ENCODE measurements around the gene HSP90AA1. TPM values are rescaled to one million over a fixed set of nuclear protein-coding genes. Genes with fewer than 3 reads are reported as not detected.

Gene HSP90AA1
- total RNA-seq, 4 donors from 2014 or later, result 224 to 950 (median 420) TPM

GRCh38 chr14:102092806-102093205, 6.0 kb upstream of the HSP90AA1 start:
- no peak for DNase-seq
- Histone ChIP-seq H3K27me3 (no peaks in the 10 kb centered on the region), H3K4me3 (no peak overlapping the region), H3K4me1 (peaks cover 5 to 35% (median 12%) of the 10 kb centered on the region in 3 donors), H3K9me3 (no peaks in the 10 kb centered on the region), H3K27ac (no peak overlapping the region), H3K36me3 (no peaks in the 10 kb centered on the region)
- intact Hi-C loops (cut with DNase I), result loop anchor here (5.0 kb wide), 1 partner anchor 41 kb away; no protein-coding TSS in a partner anchor
- WGBS, 2 donors, result 91 to 98% methylated on average over 10 of the region's 10 CpGs
- no peak for TF ChIP-seq POLR2A (IDR thresholded peaks at IDR 0.05)
- TF ChIP-seq CTCF (IDR thresholded peaks at IDR 0.05), result no peak

DNA sequence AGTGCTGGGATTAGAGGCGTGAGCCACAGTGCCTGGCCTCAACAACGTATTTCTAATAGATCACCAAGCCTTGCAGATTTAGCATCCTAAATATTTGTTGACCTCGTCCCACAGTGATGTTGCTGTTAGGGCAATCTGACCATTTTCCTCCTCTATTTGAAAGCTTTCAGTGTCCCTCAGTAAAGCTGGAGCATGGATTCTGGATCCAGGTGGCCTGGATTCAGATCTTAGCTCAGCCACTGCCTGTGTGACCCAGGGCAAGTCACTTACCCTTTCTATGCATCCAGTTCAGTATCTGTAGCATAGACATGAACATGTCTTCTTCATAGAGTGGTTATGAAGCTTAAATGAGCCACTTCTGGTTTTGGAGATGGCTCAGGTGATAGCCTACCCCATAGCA, 3.9 kb upstream of the HSP90AA1 start:
- intact Hi-C loops (cut with DNase I), result loop anchor here (5.0 kb wide), 1 partner anchor 38 kb away; no protein-coding TSS in a partner anchor
- peaks cover 0 to 3% (median 0%) of the 10 kb centered on the region in 3 donors for H3K36me3 ChIP-seq
- no peaks in the 10 kb centered on the region for H3K9me3 ChIP-seq
- H3K4me1 ChIP-seq, result peaks cover 5 to 23% (median 7%) of the 10 kb centered on the region in 3 donors
- no peak for TF ChIP-seq POLR2A (IDR thresholded peaks at IDR 0.05)
- TF ChIP-seq CTCF (IDR thresholded peaks at IDR 0.05), result no peak
- 89 to 94% methylated on average over 3 of the region's 3 CpGs for WGBS, 2 donors
- DNase-seq, result no peak
- H3K27me3 ChIP-seq, result no peaks in the 10 kb centered on the region
- H3K27ac ChIP-seq, result no peak overlapping the region
- H3K4me3 ChIP-seq, result no peak overlapping the region

DNA sequence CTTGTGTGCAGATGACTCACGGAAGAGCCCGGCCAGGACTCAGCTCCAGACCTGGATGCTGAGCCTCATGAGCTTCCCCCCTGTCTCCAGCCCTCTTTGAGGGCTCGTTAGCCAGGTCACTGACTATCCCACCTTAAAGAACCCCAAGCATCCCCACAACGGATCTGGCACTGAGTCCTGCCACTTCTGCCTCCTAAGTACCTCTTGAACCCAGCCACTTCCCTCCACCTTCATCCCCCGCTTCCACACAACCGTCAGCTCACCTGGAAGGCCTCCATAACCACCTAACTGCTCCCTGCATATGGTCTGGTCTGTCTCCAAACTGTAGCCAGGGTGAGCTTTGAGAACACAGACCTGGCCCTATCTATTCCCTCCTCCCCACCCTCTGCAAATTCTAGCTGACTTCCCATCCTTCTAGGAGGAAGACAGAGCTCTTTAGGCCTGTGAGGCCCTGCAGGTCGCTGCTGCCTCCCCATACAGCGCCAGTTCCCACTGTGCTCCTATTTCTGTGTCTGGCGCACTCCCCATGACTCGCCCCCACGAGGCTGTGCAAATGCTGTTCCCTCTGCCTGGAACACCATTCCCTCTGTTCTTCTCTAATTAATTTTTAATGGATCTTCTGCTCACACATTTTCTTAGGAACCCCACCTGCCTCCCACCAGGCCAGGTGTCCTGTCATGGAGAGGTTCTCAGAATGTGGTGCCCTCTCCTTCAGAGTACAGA, 2.9 kb upstream of the HSP90AA1 start:
- intact Hi-C loops (cut with DNase I), result loop anchor here (5.0 kb wide), 1 partner anchor 37 kb away; no protein-coding TSS in a partner anchor
- Histone ChIP-seq H3K4me1 (peaks cover 10 to 32% (median 15%) of the 10 kb centered on the region in 3 donors), H3K27me3 (no peaks in the 10 kb centered on the region), H3K36me3 (peaks cover 0 to 12% (median 3%) of the 10 kb centered on the region in 3 donors), H3K4me3 (no peak overlapping the region), H3K27ac (no peak overlapping the region), H3K9me3 (no peaks in the 10 kb centered on the region)
- DNase-seq, result no peak
- WGBS, 2 donors, result 86 to 93% methylated on average over 11 of the region's 11 CpGs
- TF ChIP-seq POLR2A (IDR thresholded peaks at IDR 0.05), result no peak
- no peak for TF ChIP-seq CTCF (IDR thresholded peaks at IDR 0.05)

- TF ChIP-seq CTCF (IDR thresholded peaks at IDR 0.05) (no peak), POLR2A (IDR thresholded peaks at IDR 0.05) (no peak)
- no peak for DNase-seq
- 14 to 25% methylated on average over 10 to 20 of the region's 39 CpGs for WGBS, 2 donors
- intact Hi-C loops (cut with DNase I), result no loop called here
- Histone ChIP-seq H3K27me3 (no peaks in the 10 kb centered on the region), H3K9me3 (no peaks in the 10 kb centered on the region), H3K4me1 (peaks cover 18 to 48% (median 26%) of the 10 kb centered on the region in 3 donors), H3K27ac (peak overlapping the region; percentile 99 to 100 (median 100)), H3K4me3 (peak overlapping the region; percentile 65 to 98 (median 88)), H3K36me3 (peaks cover 10 to 28% (median 14%) of the 10 kb centered on the region in 3 donors)
These were observed 1.4 kb upstream of the HSP90AA1 start for GRCh38 chr14:102088012-102088792.

- intact Hi-C loops (cut with DNase I), result no loop called here
- peaks cover 18 to 53% (median 26%) of the 10 kb centered on the region in 3 donors for H3K4me1 ChIP-seq
- DNase-seq, result no peak
- peak overlapping the region; percentile 65 to 98 (median 88) for H3K4me3 ChIP-seq
- 2 to 5% methylated on average over 6 to 9 of the region's 11 CpGs for WGBS, 2 donors
- peak overlapping the region; percentile 99 to 100 (median 100) for H3K27ac ChIP-seq
- no peaks in the 10 kb centered on the region for H3K9me3 ChIP-seq
- H3K36me3 ChIP-seq, result peaks cover 15 to 33% (median 18%) of the 10 kb centered on the region in 3 donors
- TF ChIP-seq CTCF (IDR thresholded peaks at IDR 0.05) (no peak), POLR2A (IDR thresholded peaks at IDR 0.05) (no peak)
- no peaks in the 10 kb centered on the region for H3K27me3 ChIP-seq
These were observed 843 bp upstream of the HSP90AA1 start for GRCh38 chr14:102087762-102088011.

Data from esophagus squamous epithelium (tissue), 5 donors.